Left renal cortex interstitium (tissue), 4 donors: ENCODE data around the gene RNASE4. TPM values are rescaled to one million over a fixed set of nuclear protein-coding genes. Genes with fewer than 3 reads are reported as not detected.
"Not testable (repeated sequence)": the region's sequence is repeated elsewhere in the genome, so short reads cannot be mapped to it uniquely, and the experiment has no call there.

Source experiments
- DNase-seq, 4 donors: peaks; one replicate each; pipeline ENCODE4 v3.0.0-alpha.2; 2013; ENCODE audit warnings: low read depth in 4 of 4, low spot score in 2 of 4, missing footprints in 1 of 4
- polyA plus RNA-seq, 4 donors: library from polyadenylated mRNA; unstranded; fragments of 120-200 nt; gene quantifications; one replicate each; pipeline ENCODE4 v1.2.1, GENCODE V29; 2013; ENCODE audit not compliant: insufficient read length in 4 of 4

RNASE4 gene
- polyA plus RNA-seq, 4 donors, result 3.1 to 5.5 (median 4.1) TPM

DNA sequence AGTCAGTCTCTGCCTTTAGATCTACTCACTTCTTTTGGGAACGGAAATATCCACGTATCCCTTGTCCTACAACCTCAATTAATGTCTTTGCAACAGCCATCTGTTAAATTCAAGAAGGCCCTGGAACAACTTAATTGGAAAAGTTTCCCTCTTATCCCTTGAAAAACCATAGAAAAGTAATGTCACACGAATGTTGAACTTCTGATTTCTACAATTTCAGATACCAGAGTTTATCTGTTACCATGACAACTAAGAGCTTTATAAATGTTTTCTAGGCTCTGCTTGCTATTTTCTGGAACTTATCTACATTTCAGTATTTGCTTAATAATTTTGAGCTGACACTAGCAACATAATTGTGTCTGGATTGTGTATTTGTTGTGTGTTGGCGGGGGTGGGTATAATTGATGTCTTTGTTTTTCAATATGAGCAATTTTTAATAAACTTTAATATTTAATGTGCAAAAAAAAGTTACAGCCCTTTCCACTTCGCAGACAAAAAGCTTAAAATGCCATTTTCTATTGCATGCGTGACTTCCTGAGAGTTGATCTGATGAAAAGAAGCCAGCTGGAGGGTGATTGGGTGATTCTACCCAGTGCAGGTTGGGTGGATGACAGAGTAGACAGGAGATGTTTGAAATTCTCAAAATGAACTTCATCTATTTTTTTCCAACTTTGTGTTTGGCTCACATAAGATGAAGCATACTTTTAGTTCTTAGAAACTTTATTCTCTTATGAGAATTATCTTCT is 49.5 kb downstream of the RNASE4 start:
- DNase-seq, result no peak

DNA sequence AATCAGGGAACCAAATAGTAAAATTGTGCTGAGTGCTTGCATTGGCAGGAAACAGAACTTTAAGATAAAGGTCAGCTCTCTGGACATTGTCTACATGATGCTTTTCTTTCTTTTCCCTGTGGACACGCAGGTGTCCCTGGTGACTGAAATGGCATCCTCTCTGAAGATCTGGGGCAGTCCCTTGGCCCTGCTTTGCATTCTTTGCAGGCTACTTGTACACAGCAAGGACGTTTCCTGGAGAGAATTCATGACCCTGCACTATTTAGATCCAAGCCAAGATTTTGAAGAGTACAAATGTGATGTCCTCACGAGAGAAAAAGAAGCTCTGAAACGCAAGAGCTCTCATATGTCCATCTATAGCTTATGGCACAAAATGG is 50.1 kb downstream of the RNASE4 start:
- DNase-seq, result no peak

DNA sequence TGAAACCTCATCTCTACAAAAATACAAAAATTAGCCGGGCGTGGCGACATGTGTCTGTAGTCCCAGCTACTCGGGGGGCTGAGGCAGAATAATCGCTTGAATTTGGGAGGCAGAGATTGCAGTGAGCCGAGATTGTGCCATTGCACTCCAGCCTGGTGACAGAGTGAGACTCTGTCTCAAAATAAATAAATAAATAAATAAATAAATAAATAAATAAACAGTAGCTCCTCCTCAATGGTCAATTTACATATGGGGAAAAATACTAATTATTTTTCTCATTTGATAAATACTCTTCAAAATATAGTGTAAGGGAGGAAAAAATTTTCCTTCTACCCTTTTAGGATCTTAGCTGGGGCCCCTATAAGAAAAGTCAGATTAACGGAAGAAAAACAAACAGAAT is 53.9 kb downstream of the RNASE4 start:
- not testable (repeated sequence) for DNase-seq

DNA sequence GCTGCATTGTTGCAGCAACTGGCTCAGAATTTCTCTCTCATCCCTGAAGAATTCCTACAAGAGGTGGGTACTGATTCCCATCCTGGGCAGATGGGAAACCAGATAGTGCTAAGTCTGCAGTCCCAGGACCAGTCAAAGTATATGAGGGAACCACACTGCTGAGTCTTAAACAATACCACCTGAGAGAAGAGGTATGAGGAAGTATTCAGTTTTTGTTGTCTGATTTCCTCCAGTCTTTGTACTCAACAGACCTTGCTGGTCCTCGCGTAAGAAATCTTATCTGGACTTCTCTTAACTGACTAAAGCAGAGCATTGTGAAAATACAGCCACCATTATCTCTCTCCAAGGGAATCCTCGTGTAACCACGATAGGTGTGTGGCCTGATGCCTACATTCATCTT is 57.8 kb downstream of the RNASE4 start:
- no peak for DNase-seq

DNA sequence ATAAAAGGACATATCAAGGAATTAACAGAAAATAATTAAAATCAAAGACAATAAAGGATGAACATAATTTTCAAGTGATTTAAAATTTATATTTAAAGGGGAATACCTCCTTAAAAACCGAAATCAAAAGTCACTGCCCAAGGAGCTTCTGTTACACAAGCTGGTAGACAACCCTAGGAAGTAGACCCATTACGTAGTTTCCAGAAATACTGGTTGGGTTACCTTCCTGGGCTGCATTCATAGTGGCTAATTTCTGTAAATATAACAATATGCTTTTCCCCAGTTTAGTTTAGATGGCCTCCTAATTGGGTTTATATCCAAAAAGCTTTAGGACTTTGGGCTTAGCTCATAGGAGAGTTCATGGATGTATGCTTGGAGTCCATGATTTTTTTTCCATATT is 59.2 kb downstream of the RNASE4 start:
- no peak for DNase-seq

DNA sequence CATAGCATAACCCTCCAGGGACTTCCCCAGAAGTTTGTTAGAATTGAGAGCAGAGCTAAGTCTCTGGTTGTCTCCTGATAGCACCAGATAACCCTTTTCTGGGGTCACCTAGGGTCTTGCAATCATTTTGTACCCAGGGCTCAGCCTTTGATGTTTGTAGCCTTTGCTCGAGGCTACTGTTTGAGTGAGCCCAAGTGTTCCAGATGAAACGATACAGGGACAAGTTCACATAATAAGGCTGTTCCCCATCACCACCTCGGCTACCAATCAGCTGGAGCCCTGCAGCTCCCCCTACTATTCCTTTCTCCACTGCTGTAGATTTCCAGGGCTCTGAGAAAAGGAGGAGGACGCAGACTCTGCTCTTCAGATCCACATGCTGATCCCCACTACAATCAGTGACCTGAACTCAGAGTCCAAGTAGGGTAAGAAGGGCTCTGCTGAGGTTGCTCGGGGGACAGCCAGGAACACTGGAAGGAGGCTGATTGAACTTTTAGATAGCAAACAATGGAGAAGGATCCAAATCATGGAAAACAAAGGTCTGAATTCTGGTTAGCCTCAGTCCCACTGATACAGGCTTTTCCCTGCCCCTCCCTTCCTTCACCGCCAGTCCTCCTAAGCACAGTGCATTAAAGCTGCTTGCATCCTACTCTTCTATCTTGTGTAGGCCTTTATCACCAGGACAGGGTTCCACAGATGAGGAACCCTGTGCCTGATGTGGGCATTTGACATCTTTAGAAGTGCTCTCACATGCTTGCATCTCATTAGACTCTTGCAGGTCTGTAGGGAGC is 61.4 kb downstream of the RNASE4 start, which contains the start of gene EDDM3A:
Gene EDDM3A (plus strand): TSS at position 317 of the 788 bp plus-strand sequence. CDS start 1,694 bp downstream, outside the sequence.
- no peak for DNase-seq

DNA sequence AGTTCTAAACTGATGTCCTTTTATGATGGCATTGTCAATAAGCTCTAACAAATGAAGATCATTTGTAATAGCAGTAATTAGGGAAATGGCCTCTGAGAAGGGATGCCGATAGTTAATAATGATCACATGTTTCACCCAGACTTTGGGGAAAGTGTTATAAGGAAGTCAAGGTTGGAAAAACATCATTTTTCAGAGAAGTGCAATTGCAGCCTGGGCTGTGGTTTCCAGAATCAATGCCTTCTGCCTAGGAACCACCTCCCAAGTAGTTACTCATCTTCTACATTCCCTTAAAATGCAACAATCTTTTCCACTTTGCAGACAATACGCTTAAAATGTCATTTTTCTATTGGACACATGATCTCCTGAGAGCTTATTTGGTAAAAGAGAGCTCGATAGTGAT is 62.2 kb downstream of the RNASE4 start:
- no peak for DNase-seq

DNA sequence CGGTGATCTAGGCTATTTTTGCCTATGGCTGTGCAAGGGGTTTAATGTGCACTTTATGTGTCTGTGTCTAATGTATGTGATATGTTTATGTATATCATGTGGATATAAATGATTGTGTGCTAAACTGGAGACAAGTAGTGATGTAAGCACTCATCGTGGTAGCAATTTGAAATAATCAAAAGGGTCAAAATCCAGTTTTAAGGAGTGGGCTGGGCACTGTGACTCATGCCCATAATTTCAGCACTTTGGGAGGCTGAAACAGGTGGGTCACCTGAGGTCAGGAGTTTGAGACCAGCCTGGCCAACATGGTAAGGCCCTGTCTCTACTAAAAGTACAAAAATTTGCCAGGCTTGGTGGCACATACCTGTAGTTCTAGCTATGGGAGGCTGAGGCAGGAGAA is 64.1 kb downstream of the RNASE4 start:
- DNase-seq, result no peak

DNA sequence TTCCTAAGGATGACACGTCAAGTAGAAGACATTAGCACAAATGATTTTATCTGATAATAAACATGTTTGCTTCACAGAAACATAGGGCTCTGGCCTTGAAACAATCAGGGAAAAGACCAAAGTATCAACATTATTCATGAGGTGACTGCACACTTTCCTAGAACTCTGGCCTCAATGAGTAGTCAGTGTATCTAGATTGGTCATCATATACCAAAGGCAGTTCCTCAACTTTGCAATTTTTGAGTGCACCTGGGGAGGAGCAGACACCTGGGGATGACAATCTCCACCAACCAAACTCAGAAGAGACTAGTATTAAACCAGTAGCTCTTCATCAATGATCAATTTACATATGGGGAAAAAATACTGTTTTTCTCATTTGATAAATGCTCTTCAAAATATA is 65.8 kb downstream of the RNASE4 start:
- no peak for DNase-seq

Other genes starting within 250 kb of the RNASE4 start
- under 1 TPM; 0.40 to 0.46 (median 0.44) TPM for gene KLHL33, start 248.4 kb upstream of the RNASE4 start, polyA plus RNA-seq
- 10 to 100 TPM; 40.5 to 90.4 (median 63.4) TPM for gene OSGEP, start 229.7 kb upstream of the RNASE4 start, polyA plus RNA-seq
- gene APEX1, start 229.3 kb upstream of the RNASE4 start, polyA plus RNA-seq, result 100 to 1,000 TPM; 310 to 338 (median 322) TPM
- gene PIP4P1, start 223.1 kb upstream of the RNASE4 start, polyA plus RNA-seq, result 10 to 100 TPM; 32.0 to 42.0 (median 33.1) TPM
- gene PNP, start 215.2 kb upstream of the RNASE4 start, polyA plus RNA-seq, result 10 to 100 TPM; 55.0 to 95.5 (median 62.3) TPM
- under 1 TPM in 2 of 4 donors, not detected in 2; 0.41 to 0.60 TPM for gene RNASE10, start 179.0 kb upstream of the RNASE4 start, polyA plus RNA-seq
- not detected for gene RNASE9, start 123.5 kb upstream of the RNASE4 start, polyA plus RNA-seq
- not detected for gene RNASE11, start 96.6 kb upstream of the RNASE4 start, polyA plus RNA-seq
- gene RNASE12, start 93.2 kb upstream of the RNASE4 start, polyA plus RNA-seq, result not detected
- not detected for gene OR6S1, start 42.9 kb upstream of the RNASE4 start, polyA plus RNA-seq
- gene ANG, start 4.2 kb downstream of the RNASE4 start, polyA plus RNA-seq, result 1 to 10 TPM; 2.9 to 5.0 (median 3.7) TPM
- gene EDDM3A, start 61.3 kb downstream of the RNASE4 start, polyA plus RNA-seq, result under 1 TPM; 0.19 to 0.43 (median 0.28) TPM
- under 1 TPM in 1 of 4 donors, not detected in 3; 0.11 TPM for gene EDDM3B, start 83.8 kb downstream of the RNASE4 start, polyA plus RNA-seq
- gene RNASE6, start 96.7 kb downstream of the RNASE4 start, polyA plus RNA-seq, result 1 to 10 TPM; 5.0 to 7.4 (median 5.6) TPM
- gene RNASE1, start 118.3 kb downstream of the RNASE4 start, polyA plus RNA-seq, result 100 to 1,000 TPM; 117 to 201 (median 179) TPM
- under 1 TPM in 3 of 4 donors, not detected in 1; 0.42 to 0.79 (median 0.66) TPM for gene RNASE3, start 206.8 kb downstream of the RNASE4 start, polyA plus RNA-seq